GM12873 (cell line): Measurements from ENCODE around the gene EYS.

Experiments used
- CTCF ChIP-seq: IDR thresholded peaks from 2 replicates; pipeline ENCODE4 v1.5.1; 2012; ENCODE audit warnings: low read depth, mild to moderate bottlenecking, moderate library complexity, low read length, control low read depth; ENCODE audit not compliant: insufficient read depth; ENCODE audit errors: missing control alignments

Gene EYS

GRCh38 chr6:64255000-64255399, 1452.0 kb downstream of the EYS start:
- no peak for TF ChIP-seq CTCF

GRCh38 chr6:64254558-64254957, 1452.5 kb downstream of the EYS start:
- no peak for TF ChIP-seq CTCF

- no peak for TF ChIP-seq CTCF
Observed at GRCh38 chr6:64252256-64252655, 1454.8 kb downstream of the EYS start.

DNA sequence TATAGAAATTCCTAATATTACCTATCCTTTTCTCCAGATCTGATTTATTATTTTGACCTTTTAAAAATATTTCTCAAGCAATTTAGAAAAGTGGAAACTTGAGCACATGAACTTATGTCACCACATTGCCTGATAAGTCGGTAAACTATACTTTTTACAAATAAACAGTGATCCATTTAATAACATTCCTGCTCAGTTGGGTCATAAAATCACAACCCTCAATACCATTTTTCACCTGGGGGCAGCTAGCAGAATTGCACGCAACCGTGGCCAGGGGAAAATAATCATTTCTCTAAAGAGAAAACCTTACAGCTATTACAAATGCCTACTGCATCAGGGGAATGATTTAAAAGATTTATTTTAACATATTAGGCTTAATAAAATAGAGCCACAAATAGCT, 1456.9 kb downstream of the EYS start:
- TF ChIP-seq CTCF: peak; percentile 2

GRCh38 chr6:64249115-64249514, 1457.9 kb downstream of the EYS start:
- no peak for TF ChIP-seq CTCF

GRCh38 chr6:64243618-64244017, 1463.4 kb downstream of the EYS start:
- no peak for TF ChIP-seq CTCF

DNA sequence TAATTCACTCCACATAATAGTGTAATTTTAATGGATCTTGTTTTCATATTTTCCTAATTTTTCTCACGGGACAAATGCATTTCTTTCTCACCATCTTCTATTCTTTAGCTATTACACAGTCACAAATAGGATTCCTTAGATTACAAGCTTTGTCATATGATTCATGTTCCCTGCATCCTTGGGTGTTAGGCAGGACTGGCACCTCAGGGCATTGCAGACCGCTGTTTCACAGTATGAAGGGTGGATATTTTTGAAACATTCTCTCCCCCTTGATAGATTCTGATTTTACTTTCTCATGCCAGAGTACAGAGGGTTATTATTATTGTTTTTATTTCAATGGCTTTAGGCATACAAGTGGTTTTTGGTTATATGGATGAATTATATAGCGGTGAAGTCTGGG, 1469.0 kb downstream of the EYS start:
- TF ChIP-seq CTCF: no peak
